A172 (cell line): ENCODE data around the gene LTV1. TPM values are rescaled to one million over a fixed set of nuclear protein-coding genes. Genes with fewer than 3 reads are reported as not detected.
A peak's percentile ranks its signal among the peaks of the same experiment; 100 is the strongest.
"Not testable (repeated sequence)": the region's sequence is repeated elsewhere in the genome, so short reads cannot be mapped to it uniquely, and the experiment has no call there.

ENCODE experiments used
- DNase-seq: peaks from one replicate; pipeline ENCODE4 v3.0.0-alpha.2; 2015; ENCODE audit warnings: low spot score
- total RNA-seq: library from RNA; depleted of rRNA; stranded (reverse); fragments of >200 nt; shearing (Covaris generic); gene quantifications from 2 replicates; pipeline ENCODE4 v1.2.3, GENCODE V29; 2014

The LTV1 gene
- total RNA-seq, 1 experiment from 2014 or later = 46.3 TPM

- peak; percentile 31 for DNase-seq
Measured at GRCh38 chr6:143842461-143842901, 657 bp upstream of the LTV1 start.

GRCh38 chr6:143843677-143843999, 500 bp downstream of the LTV1 start:
- DNase-seq = no peak

DNA sequence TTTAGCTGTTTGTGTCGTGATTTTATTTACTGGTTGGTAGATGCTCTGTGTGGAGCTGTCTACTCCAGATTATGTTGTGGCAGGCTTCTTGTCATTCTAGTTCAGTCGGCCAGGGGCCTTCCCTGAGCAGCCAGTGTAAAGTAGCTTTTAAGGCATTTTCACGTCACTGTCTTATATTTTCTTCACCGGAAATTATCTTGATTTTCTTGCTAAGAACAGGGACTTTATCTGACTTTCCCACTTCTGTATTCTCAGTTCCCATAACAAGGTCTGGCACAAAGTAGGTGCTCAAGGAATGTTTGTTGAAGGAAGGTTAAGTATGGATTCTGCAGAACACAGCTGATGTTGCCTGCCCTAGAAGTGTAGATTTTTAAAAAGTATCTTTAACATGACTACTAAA, 868 bp downstream of the LTV1 start:
- peak; percentile 3 for DNase-seq

DNA sequence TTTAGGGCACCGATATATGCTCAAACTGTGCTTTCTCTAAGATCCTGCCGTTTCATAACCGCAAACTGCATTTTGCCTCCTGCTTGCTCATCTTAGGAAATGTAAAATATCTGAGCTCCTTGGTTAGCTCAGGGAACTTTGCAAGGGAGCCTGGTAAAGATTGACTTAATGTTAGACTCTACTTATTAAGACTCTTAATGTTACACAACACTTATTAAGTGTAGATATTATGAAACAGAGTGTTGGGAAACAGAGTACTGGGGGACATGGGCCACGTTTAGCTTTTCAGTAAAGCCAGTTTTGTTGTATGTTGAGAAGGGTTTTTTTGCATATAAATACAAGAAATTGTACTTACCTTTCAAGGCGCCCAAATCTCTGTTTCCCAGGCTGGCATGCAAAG, 1.9 kb downstream of the LTV1 start:
- no peak for DNase-seq

DNA sequence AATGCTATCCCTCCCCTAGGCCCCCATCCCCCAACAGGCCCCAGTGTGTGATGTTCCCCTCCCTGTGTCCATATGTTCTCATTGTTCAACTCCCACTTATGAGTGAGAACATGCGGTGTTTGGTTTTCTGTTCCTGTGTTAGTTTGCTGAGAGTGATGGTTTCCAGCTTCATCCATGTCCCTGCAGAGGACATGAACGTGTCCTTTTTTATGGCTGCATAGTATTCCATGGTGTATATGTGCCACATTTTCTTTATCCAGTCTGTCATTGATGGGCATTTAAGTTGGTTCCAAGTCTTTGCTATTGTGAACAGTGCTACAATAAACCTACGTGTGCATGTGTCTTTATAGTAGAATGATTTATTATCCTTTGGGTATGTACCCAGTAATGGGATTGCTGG, 8.6 kb downstream of the LTV1 start:
- DNase-seq = not testable (repeated sequence)

GRCh38 chr6:143855057-143855456, 11.9 kb downstream of the LTV1 start:
- DNase-seq = not testable (repeated sequence)

- not testable (repeated sequence) for DNase-seq
Measured at GRCh38 chr6:143856762-143857161, 13.6 kb downstream of the LTV1 start.

DNA sequence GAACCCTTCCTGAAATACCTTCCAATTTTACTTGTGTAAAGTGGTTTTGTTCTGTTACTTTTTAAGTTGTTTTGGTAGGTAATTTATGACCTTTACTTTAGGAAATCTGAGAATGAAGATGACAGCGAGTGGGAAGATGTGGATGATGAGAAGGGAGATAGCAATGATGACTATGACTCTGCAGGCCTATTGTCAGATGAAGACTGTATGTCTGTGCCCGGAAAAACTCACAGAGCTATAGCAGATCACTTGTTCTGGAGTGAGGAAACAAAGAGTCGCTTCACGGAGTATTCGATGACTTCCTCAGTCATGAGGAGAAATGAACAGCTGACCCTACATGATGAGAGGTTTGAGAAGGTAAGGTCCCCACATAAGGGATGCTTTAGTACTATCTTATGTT, 14.5 kb downstream of the LTV1 start:
- no peak for DNase-seq

DNA sequence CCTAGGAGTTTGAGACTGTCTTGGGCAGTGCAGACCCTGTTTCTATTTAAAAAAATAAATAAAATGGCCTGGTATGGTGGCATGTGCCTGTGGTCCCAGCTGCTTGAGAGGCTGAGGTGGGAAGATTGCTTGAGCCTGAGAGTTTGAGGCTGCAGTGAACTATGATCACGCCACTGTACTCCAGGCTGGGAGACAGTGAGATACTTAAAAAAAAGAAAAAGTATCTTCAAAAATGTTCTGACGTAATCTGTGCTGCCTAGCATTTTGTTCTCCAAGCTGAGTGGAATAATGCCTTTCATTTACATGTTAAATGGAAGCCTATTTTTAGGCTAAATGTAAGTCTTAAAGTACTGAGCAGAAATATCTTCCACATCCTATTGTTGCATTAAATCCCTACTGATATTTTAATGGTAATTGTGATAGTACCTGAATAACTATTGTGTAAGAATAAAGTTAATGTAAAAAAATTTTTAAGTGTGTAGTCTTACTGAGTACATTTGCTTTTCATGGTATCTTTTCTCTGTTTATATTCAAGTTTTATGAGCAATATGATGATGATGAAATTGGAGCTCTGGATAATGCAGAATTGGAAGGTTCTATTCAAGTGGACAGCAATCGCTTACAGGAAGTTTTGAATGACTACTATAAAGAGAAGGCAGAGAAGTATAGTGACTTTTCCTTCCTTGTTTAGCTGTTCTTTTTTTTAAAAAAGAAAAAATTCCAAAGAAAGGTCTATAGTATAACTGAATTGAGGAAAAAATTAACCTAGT, 16.9 kb downstream of the LTV1 start:
- DNase-seq = no peak

GRCh38 chr6:143863771-143864170, 20.6 kb downstream of the LTV1 start:
- DNase-seq = no peak

GRCh38 chr6:143864234-143864633, 21.1 kb downstream of the LTV1 start, which contains the start of gene ZC2HC1B:
Gene ZC2HC1B (plus strand): TSS chr6:143864474. CDS start chr6:143864540, 66 bp downstream.
- no peak for DNase-seq

GRCh38 chr6:143867236-143867635, 24.1 kb downstream of the LTV1 start:
- no peak for DNase-seq

DNA sequence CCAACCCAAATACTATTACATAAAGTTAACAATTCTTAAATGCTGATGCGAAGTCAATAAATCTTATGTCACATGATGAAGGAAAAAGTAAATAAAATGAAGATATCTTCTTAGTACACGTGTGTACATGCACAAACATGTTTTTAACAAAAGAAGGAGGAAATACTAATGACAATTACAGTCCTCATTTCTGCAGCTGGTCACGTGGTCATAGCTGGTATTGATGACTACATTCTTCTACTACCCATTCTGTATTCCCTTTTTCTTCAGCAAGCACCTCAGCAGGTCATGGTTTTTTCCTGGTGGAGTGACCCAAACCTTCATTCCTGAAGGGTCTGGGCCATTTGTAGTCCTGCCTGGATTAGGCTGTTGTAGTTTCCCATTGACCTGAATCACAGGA, 25.7 kb downstream of the LTV1 start:
- DNase-seq = not testable (repeated sequence)

DNA sequence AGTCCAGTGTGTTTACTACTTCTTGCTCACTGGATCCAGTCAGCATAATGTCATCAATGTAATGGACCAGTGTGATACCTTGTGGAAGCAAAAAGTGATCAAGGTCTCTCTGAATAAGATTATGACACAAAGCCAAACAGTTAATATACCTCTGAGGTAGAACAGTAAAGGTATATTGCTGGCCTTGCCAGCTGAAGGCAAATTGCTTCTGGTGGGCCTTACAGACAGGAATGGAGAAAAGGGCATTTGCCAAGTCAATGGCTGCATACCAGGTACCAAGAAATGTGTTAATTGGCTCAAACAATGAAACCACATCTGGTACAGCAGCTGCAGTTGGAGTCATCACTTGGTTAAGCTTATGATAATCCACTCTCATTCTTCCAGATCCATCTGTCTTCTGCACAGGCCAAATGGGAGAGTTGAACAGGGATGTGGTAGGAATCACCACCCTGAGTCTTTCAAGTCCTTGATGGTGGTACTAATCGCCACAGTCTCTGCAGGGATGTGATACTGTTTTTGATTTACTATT, 28.1 kb downstream of the LTV1 start:
- not testable (repeated sequence) for DNase-seq

GRCh38 chr6:143872201-143872600, 29.1 kb downstream of the LTV1 start:
- no peak for DNase-seq

- not testable (repeated sequence) for DNase-seq
Measured at GRCh38 chr6:143873600-143873999, 30.5 kb downstream of the LTV1 start.

GRCh38 chr6:143874503-143874902, 31.4 kb downstream of the LTV1 start:
- DNase-seq = not testable (repeated sequence)

DNA sequence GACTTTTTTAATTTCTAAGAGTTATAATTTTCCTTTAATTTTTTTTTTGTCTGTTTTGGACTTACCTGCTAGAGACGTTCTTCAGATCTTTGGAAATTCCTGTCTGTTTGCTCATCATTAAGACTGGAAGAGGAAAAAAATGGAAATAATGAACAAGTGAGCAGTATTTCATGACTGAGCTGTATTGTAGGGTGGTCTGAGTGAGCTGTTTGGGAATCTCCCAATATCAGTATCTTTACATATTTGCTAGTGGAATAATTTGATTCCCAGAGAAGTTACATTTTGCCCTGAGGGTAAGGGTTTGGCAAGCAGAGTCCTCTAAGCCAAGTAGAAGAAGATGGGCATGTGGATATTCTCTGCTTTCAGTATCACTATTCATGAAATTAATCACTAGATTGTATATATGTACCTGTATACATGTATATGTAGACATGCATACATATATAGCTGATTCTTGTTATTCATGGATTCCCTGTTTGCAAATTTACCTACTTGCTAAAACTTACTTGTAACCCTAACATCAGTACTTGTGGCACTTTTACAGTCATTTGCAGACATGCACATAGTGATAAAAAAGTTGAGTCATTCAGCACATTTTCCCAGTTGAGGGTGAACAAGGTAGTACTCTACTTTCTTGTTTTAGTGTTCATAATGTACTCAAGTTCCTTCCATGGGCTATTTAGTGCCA, 34.6 kb downstream of the LTV1 start:
- no peak for DNase-seq

DNA sequence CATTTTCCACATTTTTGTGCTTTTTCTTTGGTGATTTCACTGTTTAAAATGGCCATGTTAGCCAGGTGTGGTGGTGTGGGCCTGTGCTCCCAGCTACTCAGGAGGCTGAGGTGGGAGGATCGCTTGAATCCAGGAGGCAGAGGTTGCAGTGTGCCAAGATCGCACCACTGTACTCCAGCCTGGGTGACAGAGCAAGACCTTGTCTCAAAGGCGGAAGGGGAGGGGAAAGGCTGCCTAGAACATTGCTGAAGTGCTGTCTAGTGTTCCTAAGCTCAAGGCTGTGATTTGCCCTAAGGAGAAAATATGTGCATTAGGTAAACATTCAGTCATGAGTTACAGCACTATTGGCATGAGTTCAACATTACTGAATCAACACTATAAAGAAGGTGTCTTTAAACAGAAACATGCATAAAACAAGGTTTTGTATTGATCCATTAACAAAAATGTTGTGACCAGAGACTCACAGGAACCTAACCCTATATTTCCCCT, 35.2 kb downstream of the LTV1 start:
- DNase-seq = no peak

DNA sequence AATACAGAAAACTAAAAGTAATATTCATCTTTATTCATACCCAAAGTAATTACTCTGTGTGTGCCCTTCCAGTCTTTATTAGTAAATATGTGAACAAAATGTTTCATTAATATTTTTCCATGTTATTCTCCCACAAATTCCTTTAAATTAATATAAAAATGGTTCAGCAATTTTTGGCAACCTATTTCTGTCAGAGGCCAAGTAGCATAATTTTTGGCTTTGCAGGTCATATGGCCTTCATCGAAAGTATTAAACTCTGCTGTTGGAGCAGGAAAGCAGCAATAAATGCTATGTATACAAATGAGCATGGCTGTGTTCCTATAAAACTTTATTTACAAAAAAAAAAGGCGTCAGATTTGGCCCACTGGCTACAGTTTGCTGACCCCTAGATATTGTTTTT, 37.3 kb downstream of the LTV1 start:
- no peak for DNase-seq

GRCh38 chr6:143882401-143882930, 39.3 kb downstream of the LTV1 start:
- DNase-seq = no peak

- no peak for DNase-seq
Measured at GRCh38 chr6:143884216-143884900, 41.2 kb downstream of the LTV1 start.
